WTC11 (cell line): ENCODE results near the gene NUMA1. TPM values are rescaled to one million over a fixed set of nuclear protein-coding genes. Genes with fewer than 3 reads are reported as not detected.

Experiments
- ATAC-seq: fragments of 200-7000 bp; cut with Tn5 transposase; 2 replicates; pipeline ENCODE4 v1.10.0; 2021; ENCODE audit warnings: mild to moderate bottlenecking, moderate library complexity
- CTCF ChIA-PET: fragments of 300-600 bp; sonication (Branson Sonifier 250); formaldehyde crosslinking; loops from one replicate; lab custom pipeline; 2021; ENCODE audit warnings: antibody characterized with exemption; lab: Charles Lee
- POLR2A ChIA-PET: fragments of 350-600 bp; sonication (Branson Sonifier 250); formaldehyde crosslinking; loops from one replicate; lab custom pipeline; 2021; ENCODE audit warnings: antibody characterized with exemption; lab: Charles Lee
- DNase-seq: peaks from one replicate; pipeline ENCODE4 v3.0.0; 2021; ENCODE audit warnings: low spot score
- H3K27ac Mint-ChIP-seq: 2 replicates; pipeline ENCODE4 v1.8.0; 2021; ENCODE audit warnings: mixed read lengths
- H3K27me3 Mint-ChIP-seq: 2 replicates; pipeline ENCODE4 v1.8.0; 2021; ENCODE audit warnings: low read depth, mild to moderate bottlenecking, moderate library complexity, mixed read lengths
- H3K36me3 Mint-ChIP-seq: 2 replicates; pipeline ENCODE4 v1.8.0; 2021; ENCODE audit warnings: mixed read lengths
- H3K4me1 Mint-ChIP-seq: 2 replicates; pipeline ENCODE4 v1.8.0; 2022; ENCODE audit warnings: mixed read lengths
- H3K4me3 Mint-ChIP-seq: 2 replicates; pipeline ENCODE4 v1.8.0; 2021; ENCODE audit warnings: mild to moderate bottlenecking, moderate library complexity, mixed read lengths
- H3K9me3 Mint-ChIP-seq: 2 replicates; pipeline ENCODE4 v1.8.0; 2021; ENCODE audit warnings: mixed read lengths
- ATF1 ChIP-seq: sonication (generic); formaldehyde crosslinking; IDR thresholded peaks from 2 replicates; pipeline ENCODE4 v1.8.1; 2023; ENCODE audit warnings: mild to moderate bottlenecking, moderate library complexity, missing genetic modification reagents
- FOXJ3 ChIP-seq: sonication (generic); formaldehyde crosslinking; IDR thresholded peaks from 2 replicates; pipeline ENCODE4 v1.9.0; 2021; ENCODE audit warnings: missing genetic modification reagents, mild to moderate bottlenecking, borderline replicate concordance
- FOXP1 ChIP-seq: sonication (generic); formaldehyde crosslinking; IDR thresholded peaks from 2 replicates; pipeline ENCODE4 v1.8.0; 2022; ENCODE audit warnings: missing genetic modification reagents, mild to moderate bottlenecking, moderate library complexity, borderline replicate concordance
- GABPB1 ChIP-seq: sonication (generic); formaldehyde crosslinking; IDR thresholded peaks from 2 replicates; pipeline ENCODE4 v1.8.1; 2023; ENCODE audit warnings: mild to moderate bottlenecking, missing genetic modification reagents
- KAT7 ChIP-seq: sonication (generic); formaldehyde crosslinking; IDR thresholded peaks from 2 replicates; pipeline ENCODE4 v1.8.1; 2023; ENCODE audit warnings: missing genetic modification reagents, mild to moderate bottlenecking, borderline replicate concordance
- OVOL2 ChIP-seq: fragments of 250-450 bp; sonication (Bioruptor Pico); IDR thresholded peaks from 2 replicates; pipeline ENCODE4 v1.9.0; 2021; ENCODE audit warnings: mild to moderate bottlenecking, borderline replicate concordance
- SMAD4 ChIP-seq: sonication (generic); formaldehyde crosslinking; IDR thresholded peaks from 2 replicates; pipeline ENCODE4 v1.8.0; 2022; ENCODE audit warnings: mild to moderate bottlenecking, missing genetic modification reagents
- TCF7 ChIP-seq: sonication (generic); formaldehyde crosslinking; IDR thresholded peaks from 2 replicates; pipeline ENCODE4 v1.8.0; 2022; ENCODE audit warnings: mild to moderate bottlenecking, low read depth, missing genetic modification reagents, moderate library complexity
- TEAD1 ChIP-seq: sonication (generic); formaldehyde crosslinking; IDR thresholded peaks from 2 replicates; pipeline ENCODE4 v1.8.0; 2022; ENCODE audit warnings: mild to moderate bottlenecking, missing genetic modification reagents
- ZNF121 ChIP-seq: sonication (generic); formaldehyde crosslinking; IDR thresholded peaks from 2 replicates; pipeline ENCODE4 v1.8.0; 2023; ENCODE audit warnings: missing genetic modification reagents
- total RNA-seq: library from RNA; stranded (reverse); gene quantifications from 3 replicates; pipeline ENCODE4 v1.2.3, GENCODE V29; 2021
- TF ChIP-seq, protein P1 (sequence below): fragments of 250-450 bp; sonication (Bioruptor Pico); IDR thresholded peaks from 2 replicates; pipeline ENCODE4 v1.9.0; 2021; ENCODE audit warnings: mild to moderate bottlenecking, borderline replicate concordance
- TF ChIP-seq, protein P2 (sequence below): sonication (generic); formaldehyde crosslinking; IDR thresholded peaks from 2 replicates; pipeline ENCODE4 v1.8.0; 2022; ENCODE audit warnings: mild to moderate bottlenecking, missing genetic modification reagents
- TF ChIP-seq, protein P3 (sequence below): sonication (generic); formaldehyde crosslinking; IDR thresholded peaks from 2 replicates; pipeline ENCODE4 v1.8.1; 2023; ENCODE audit warnings: mild to moderate bottlenecking, missing genetic modification reagents, moderate library complexity
- TF ChIP-seq, protein P4 (sequence below): sonication (generic); formaldehyde crosslinking; IDR thresholded peaks from 2 replicates; pipeline ENCODE4 v1.8.1; 2023; ENCODE audit warnings: mild to moderate bottlenecking, missing genetic modification reagents
- TF ChIP-seq, protein P5 (sequence below): sonication (generic); formaldehyde crosslinking; conservative IDR thresholded peaks from 2 replicates; pipeline ENCODE4 v1.8.1; 2022; ENCODE audit warnings: mild to moderate bottlenecking, missing genetic modification reagents
- TF ChIP-seq, protein P6 (sequence below): fragments of 250-450 bp; sonication (Bioruptor Pico); IDR thresholded peaks from 2 replicates; pipeline ENCODE4 v1.8.0; 2021; ENCODE audit warnings: mild to moderate bottlenecking

The NUMA1 gene
- total RNA-seq, 1 experiment from 2014 or later, result 147 TPM

DNA sequence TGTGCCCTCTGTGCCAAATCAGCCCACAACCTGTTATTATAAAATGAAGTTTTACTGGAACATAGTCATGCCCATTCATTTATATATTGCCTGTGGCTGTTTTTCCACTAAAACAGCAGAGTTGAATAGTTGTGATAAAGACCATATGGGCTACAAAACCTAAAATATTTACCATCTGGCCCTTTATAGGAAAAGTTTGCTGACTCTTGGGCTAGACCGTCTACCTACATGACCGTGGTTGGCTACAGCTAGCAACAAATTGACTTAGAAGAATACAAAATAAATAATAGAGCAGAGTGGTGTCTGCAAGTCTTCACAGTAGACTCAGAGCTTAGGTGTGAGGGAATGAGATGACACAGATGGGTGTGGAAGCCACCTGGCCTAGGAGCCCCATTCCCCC lies 92.8 kb downstream of the NUMA1 start (continued):
- TF ChIP-seq, protein P1, sequence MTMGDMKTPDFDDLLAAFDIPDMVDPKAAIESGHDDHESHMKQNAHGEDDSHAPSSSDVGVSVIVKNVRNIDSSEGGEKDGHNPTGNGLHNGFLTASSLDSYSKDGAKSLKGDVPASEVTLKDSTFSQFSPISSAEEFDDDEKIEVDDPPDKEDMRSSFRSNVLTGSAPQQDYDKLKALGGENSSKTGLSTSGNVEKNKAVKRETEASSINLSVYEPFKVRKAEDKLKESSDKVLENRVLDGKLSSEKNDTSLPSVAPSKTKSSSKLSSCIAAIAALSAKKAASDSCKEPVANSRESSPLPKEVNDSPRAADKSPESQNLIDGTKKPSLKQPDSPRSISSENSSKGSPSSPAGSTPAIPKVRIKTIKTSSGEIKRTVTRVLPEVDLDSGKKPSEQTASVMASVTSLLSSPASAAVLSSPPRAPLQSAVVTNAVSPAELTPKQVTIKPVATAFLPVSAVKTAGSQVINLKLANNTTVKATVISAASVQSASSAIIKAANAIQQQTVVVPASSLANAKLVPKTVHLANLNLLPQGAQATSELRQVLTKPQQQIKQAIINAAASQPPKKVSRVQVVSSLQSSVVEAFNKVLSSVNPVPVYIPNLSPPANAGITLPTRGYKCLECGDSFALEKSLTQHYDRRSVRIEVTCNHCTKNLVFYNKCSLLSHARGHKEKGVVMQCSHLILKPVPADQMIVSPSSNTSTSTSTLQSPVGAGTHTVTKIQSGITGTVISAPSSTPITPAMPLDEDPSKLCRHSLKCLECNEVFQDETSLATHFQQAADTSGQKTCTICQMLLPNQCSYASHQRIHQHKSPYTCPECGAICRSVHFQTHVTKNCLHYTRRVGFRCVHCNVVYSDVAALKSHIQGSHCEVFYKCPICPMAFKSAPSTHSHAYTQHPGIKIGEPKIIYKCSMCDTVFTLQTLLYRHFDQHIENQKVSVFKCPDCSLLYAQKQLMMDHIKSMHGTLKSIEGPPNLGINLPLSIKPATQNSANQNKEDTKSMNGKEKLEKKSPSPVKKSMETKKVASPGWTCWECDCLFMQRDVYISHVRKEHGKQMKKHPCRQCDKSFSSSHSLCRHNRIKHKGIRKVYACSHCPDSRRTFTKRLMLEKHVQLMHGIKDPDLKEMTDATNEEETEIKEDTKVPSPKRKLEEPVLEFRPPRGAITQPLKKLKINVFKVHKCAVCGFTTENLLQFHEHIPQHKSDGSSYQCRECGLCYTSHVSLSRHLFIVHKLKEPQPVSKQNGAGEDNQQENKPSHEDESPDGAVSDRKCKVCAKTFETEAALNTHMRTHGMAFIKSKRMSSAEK (CRISPR knock-in tag), result no peak
- TF ChIP-seq TEAD1 (CRISPR knock-in tag), result no peak

DNA sequence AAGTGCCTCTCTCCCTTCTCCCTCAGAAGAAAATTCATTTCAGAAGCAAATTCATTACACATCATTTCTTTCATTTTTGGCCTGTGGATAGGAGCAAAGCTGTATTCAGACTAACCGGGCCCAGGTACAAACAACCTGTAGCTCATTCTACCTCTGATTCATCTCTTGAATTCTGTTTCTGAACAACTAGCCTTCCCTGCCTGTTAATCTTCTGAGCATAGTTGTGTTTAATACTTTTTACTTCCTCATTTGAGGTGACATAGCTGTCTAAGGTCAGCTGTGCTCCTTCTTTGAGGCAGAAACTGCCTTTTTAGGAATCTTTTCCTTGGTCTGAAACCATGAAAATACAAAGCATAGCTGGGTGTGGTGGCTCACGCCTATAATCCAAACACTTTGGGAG lies 94.2 kb downstream of the NUMA1 start:
- H3K36me3 Mint-ChIP-seq, result peaks cover 15% of the 10 kb centered on the region
- no peak overlapping the region for H3K27ac Mint-ChIP-seq
- ATAC-seq (no peak), DNase-seq (no peak)
- H3K4me3 Mint-ChIP-seq, result no peak overlapping the region
- ChIA-PET CTCF (interaction anchor here (1.0 to 1.1 kb wide), 2 partner anchors 39 to 252 kb away, joined by 3 read pairs; no protein-coding TSS in a partner anchor), POLR2A (interaction anchor here (0.7 kb wide), 1 partner anchor 67 kb away, joined by 4 read pairs; no protein-coding TSS in a partner anchor)
- H3K27me3 Mint-ChIP-seq, result no peaks in the 10 kb centered on the region
- 0 out of 2 replicates have a peak, but pooled peaks cover 3% of the 10 kb centered on the region for H3K9me3 Mint-ChIP-seq
- H3K4me1 Mint-ChIP-seq, result no peaks in the 10 kb centered on the region
- TF ChIP-seq, protein P2, sequence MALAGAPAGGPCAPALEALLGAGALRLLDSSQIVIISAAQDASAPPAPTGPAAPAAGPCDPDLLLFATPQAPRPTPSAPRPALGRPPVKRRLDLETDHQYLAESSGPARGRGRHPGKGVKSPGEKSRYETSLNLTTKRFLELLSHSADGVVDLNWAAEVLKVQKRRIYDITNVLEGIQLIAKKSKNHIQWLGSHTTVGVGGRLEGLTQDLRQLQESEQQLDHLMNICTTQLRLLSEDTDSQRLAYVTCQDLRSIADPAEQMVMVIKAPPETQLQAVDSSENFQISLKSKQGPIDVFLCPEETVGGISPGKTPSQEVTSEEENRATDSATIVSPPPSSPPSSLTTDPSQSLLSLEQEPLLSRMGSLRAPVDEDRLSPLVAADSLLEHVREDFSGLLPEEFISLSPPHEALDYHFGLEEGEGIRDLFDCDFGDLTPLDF (CRISPR knock-in tag), result no peak
- TF ChIP-seq FOXP1, result no peak
- no peak for TF ChIP-seq ZNF121
- TF ChIP-seq, protein P1 (CRISPR knock-in tag), result no peak
- TF ChIP-seq KAT7 (CRISPR knock-in tag), result no peak
- no peak for TF ChIP-seq TEAD1 (CRISPR knock-in tag)
- TF ChIP-seq, protein P3, sequence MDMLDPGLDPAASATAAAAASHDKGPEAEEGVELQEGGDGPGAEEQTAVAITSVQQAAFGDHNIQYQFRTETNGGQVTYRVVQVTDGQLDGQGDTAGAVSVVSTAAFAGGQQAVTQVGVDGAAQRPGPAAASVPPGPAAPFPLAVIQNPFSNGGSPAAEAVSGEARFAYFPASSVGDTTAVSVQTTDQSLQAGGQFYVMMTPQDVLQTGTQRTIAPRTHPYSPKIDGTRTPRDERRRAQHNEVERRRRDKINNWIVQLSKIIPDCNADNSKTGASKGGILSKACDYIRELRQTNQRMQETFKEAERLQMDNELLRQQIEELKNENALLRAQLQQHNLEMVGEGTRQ (CRISPR knock-in tag), result no peak
- no peak for TF ChIP-seq OVOL2 (CRISPR knock-in tag)
- TF ChIP-seq, protein P4, sequence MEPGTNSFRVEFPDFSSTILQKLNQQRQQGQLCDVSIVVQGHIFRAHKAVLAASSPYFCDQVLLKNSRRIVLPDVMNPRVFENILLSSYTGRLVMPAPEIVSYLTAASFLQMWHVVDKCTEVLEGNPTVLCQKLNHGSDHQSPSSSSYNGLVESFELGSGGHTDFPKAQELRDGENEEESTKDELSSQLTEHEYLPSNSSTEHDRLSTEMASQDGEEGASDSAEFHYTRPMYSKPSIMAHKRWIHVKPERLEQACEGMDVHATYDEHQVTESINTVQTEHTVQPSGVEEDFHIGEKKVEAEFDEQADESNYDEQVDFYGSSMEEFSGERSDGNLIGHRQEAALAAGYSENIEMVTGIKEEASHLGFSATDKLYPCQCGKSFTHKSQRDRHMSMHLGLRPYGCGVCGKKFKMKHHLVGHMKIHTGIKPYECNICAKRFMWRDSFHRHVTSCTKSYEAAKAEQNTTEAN (CRISPR knock-in tag), result no peak
- TF ChIP-seq, protein P5, sequence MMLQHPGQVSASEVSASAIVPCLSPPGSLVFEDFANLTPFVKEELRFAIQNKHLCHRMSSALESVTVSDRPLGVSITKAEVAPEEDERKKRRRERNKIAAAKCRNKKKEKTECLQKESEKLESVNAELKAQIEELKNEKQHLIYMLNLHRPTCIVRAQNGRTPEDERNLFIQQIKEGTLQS (CRISPR knock-in tag), result no peak
- no peak for TF ChIP-seq GABPB1
- TF ChIP-seq ATF1, result no peak
- TF ChIP-seq, protein P6, sequence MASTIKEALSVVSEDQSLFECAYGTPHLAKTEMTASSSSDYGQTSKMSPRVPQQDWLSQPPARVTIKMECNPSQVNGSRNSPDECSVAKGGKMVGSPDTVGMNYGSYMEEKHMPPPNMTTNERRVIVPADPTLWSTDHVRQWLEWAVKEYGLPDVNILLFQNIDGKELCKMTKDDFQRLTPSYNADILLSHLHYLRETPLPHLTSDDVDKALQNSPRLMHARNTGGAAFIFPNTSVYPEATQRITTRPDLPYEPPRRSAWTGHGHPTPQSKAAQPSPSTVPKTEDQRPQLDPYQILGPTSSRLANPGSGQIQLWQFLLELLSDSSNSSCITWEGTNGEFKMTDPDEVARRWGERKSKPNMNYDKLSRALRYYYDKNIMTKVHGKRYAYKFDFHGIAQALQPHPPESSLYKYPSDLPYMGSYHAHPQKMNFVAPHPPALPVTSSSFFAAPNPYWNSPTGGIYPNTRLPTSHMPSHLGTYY (CRISPR knock-in tag), result no peak
- no peak for TF ChIP-seq TCF7 (CRISPR knock-in tag)
- no peak for TF ChIP-seq SMAD4 (CRISPR knock-in tag)
- no peak for TF ChIP-seq FOXJ3 (CRISPR knock-in tag)
